ENCODE results near the gene DGKI.

GRCh38 chr7:137835486-137836112 is 11.2 kb downstream of the DGKI start:
- TF ChIP-seq CTCF (IDR thresholded peaks at IDR 0.05), result no peak
- no peak for TF ChIP-seq POLR2AphosphoS5 (IDR thresholded peaks at IDR 0.05; ENCODE audit: low read depth, low read length)
